ENCODE data around the gene ZDHHC21. TPM values are rescaled to one million over a fixed set of nuclear protein-coding genes. Genes with fewer than 3 reads are reported as not detected.

The ZDHHC21 gene, protein sequence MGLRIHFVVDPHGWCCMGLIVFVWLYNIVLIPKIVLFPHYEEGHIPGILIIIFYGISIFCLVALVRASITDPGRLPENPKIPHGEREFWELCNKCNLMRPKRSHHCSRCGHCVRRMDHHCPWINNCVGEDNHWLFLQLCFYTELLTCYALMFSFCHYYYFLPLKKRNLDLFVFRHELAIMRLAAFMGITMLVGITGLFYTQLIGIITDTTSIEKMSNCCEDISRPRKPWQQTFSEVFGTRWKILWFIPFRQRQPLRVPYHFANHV
- total RNA-seq, result 8.3 TPM
- long read RNA-seq, partial matches to known transcripts, result 3 of 10 reads
- long read RNA-seq, other reads (novel, unspliced or antisense), result 7 of 10 reads

- DNase-seq (ENCODE audit: low spot score), result peak; percentile 90
Measured at GRCh38 chr9:14693251-14693861, at the start of gene ZDHHC21. Gene ZDHHC21 (minus strand): TSS chr9:14693432. CDS start chr9:14674340, 19,092 bp downstream.

DNA sequence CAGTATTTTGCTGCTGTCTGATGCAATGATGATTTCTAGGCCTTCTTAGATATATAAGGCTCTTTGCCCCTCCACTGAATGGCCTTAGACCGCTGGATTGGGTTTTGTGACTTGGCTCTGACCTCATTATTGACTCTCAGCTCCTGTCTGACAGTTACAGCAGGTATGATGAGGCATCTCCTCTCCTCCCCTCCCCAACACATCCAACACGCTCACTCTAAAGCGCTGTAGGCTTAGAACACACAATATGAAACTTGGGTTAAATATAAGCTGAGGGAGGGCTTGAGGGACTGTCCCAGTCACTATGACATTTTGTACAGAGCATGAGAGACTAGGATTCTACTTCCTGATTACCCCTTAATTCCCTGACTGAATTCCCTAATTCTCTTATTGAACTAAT is 48.1 kb upstream of the ZDHHC21 start:
- no peak for DNase-seq (ENCODE audit: low spot score)

DNA sequence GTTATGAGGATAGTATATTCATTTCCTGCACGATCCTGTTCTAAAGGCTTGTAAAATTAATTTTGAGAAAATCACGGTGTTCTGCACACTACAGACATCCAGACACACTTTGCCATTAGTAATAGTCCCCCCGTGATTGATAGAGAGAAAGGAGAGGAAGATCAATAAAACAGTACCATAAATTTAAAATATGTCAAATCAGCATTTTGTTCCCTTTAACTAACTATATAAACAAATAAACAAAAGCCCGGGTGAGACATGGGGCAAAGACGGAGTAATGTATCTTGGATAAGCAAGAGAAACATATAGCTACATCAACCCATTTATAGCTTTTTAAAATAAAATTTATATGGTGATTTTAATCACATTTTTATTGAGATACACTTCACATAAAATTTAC is 39.9 kb upstream of the ZDHHC21 start:
- DNase-seq (ENCODE audit: low spot score), result no peak

DNA sequence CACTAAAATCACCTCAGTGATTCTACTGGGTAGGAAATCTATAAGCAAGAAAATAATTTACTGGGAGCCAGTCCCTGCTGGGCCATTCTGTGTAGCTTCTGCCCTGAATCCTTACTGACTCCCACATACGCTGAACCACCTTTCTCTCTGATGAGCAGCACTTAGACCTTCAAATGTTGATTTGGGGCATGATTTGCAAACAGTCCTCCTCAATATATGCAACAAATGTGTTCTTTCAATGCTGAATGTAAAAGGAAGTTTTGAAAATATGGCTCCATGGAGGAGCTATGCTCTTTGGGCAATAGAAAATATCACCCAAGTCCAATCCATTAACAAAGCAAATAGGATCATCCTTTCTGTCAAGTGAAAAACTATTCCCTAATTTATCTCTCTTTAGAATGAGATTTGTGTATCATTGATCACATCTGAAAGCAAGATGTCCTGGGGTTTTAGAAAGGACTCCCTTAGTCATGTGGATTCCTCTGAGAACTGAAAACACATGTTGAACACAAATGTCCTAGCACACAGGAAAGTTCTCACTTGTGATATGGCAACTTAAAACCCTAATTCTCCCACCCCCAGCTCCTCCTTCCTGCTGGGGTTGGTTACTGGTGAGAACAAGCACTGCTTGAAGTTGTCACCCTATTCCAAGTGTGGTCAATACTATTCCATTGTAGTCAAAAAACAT is 38.2 kb upstream of the ZDHHC21 start:
- no peak for DNase-seq (ENCODE audit: low spot score)

GRCh38 chr9:14730461-14730898 is 37.2 kb upstream of the ZDHHC21 start:
- no peak for DNase-seq (ENCODE audit: low spot score)

- DNase-seq (ENCODE audit: low spot score), result no peak
Measured at GRCh38 chr9:14723301-14723700, 30.1 kb upstream of the ZDHHC21 start.

DNA sequence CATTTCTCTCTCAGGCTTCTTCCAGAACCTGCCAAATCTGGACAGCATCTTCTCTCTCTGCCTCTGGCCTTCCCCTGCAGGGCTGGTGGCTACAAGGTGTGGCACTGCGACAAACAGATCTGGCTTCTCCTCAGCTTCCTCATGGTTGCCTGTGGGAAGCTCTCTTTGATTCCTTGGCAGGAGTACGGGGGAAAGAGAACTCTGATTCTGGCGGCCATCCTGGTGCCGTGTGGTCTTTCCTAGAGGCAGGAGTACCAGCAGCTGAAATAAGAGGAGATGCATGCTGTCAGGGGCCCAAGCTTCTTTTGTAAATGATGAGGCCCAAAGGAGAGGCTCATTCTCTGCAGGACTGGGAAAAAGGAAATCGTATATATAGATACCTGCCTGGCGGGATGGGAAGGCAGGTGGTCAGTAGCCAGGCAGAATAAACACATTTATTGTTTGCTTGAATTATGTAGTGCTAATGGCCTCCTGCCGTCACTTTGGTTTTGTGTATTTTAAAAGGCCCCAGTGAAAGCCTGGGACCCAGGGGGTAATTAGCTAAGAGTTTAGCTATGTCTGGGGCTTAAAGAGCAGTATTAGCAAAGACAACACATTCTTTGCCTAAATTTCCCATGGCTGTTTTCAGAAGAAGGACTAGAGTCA is 29.3 kb upstream of the ZDHHC21 start, which contains the start of gene CER1:
Gene CER1 (minus strand): TSS at position 343 of the 645 bp plus-strand sequence. CDS start 61 bp downstream, at position 282.
- DNase-seq (ENCODE audit: low spot score), result no peak

- DNase-seq (ENCODE audit: low spot score), result no peak
Measured at GRCh38 chr9:14719231-14719923, 26.1 kb upstream of the ZDHHC21 start.

DNA sequence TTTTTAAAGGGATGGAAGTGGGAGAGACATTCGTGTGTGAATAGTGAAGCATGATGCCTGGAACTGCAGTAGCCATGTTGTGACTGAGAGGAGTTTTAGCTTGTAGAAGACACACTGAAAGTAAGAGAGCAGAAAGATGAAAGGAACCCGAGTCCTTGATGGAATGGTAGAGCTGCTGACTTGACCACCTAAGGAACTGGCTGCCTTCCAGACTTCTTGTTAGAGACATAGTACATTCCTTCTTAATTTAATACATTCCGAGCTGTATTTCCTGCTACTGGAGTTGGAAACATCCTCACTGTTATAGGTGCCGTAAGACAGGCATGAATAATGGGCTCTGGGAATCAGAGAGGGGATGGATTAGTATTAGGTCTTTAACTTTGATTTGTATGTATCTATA is 21.9 kb upstream of the ZDHHC21 start:
- no peak for DNase-seq (ENCODE audit: low spot score)

DNA sequence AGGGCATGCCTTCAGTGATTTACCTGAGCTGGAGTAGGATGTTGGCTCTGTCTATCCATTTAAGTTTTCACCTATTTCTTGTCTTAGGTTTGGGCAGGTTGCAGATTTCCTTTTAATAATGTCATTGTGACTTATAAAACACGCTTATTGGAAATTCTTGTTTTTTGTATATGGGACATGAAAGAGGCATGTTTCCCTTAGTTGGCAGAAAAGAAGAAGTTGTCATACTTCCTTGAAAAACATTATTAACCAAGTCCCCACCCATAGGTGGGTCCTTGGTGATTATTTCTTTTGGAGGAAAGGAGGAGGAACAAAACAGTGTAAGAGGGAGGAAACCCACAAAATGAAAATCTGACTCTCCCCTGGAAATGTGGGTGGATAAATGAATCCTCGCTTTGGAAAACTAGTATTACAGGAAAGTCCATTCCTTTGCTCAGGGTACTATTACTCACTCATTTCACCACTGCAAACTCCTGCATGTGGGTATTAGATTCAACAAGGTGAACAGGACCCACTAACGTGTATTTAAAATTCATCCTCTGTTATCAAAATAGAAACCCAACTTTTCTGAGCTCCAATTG is 20.0 kb upstream of the ZDHHC21 start:
- DNase-seq (ENCODE audit: low spot score), result no peak

DNA sequence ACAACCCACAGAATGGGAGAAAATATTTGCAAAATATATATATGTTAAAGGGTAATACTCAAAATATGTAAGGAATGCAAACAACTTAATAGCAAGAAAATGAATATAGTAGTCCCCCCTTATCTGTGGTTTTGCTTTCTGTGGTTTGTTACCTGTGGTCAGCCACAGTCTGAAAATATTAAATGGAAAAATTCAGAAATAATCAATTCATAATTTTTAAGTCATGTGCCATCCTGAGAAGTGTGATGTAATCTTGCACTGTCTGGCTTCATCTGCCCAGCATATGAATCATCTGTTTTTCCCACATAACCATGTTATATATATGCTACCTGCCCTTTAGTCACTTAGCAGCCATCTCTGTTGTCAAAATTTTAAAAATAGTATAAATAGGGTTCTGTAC is 17.6 kb upstream of the ZDHHC21 start:
- no peak for DNase-seq (ENCODE audit: low spot score)

DNA sequence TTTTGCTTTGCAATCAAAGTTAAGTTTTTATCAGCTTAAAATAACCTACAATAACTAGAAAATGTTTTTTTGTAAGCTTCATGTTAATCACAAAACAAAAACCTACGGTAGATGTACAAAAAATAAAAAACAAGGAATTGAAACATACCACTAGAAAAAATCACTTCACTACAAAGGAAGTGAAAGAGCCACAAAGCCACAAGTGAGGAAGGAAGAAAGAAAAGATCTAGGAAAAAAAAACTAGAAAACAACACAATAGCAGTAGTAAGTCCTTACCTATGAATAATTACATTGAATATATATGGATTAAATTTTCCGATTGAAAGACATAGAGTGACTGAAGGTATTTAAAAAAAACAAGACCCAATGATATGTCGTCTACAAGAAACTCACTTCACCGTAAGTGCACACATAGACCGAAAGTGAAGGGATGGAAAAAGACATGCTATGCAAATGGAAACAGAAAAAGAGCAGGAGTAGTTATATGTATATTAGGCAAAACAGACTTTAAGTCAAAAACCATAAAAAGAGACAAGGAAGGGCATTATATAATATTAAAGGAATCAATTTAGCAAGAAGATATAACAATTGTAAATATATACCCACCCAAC is 13.4 kb upstream of the ZDHHC21 start:
- no peak for DNase-seq (ENCODE audit: low spot score)

GRCh38 chr9:14705079-14705478 is 11.8 kb upstream of the ZDHHC21 start:
- DNase-seq (ENCODE audit: low spot score), result no peak

DNA sequence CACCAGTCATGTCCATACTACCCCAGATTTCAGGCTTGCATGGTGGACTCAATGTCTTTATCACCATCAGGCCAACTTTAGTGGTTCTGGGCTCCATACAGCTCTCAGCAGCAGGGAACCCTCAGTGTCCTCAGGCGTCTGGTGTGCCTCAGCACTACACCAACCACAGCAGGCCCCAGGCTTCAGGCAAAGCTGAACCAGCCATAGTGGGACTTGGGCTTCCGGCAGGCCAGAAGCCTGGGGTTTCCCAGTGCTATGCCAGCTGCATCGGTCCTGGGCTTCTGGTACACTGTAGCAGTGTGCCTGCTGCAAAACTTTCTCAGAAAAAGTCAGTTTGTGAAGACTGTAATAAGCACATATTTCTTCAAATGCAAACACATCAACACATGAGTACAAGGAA is 11.0 kb upstream of the ZDHHC21 start:
- no peak for DNase-seq (ENCODE audit: low spot score)

DNA sequence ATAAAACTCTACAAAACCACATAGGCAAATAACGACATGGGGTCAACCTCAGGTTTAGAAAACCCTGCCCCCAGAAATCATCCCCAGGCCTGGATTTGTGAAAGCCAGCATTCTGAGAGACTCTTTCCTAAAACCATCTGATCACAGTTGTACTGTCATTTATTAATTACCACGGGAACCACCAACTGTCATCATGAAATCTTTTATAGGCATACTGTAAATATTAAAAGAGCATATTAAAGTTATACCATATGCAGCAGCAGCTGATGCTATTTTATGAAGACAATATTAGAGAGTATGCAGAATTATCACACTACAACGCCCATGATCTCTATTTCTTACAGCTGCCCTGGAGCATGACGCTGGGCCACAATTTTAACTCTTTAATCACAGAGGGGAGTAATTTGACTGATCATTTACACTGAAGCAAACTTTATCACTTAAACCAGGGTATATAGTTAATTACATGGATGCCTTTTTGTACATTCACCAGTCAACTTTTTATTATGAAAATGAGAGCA is 9.0 kb upstream of the ZDHHC21 start:
- no peak for DNase-seq (ENCODE audit: low spot score)

DNA sequence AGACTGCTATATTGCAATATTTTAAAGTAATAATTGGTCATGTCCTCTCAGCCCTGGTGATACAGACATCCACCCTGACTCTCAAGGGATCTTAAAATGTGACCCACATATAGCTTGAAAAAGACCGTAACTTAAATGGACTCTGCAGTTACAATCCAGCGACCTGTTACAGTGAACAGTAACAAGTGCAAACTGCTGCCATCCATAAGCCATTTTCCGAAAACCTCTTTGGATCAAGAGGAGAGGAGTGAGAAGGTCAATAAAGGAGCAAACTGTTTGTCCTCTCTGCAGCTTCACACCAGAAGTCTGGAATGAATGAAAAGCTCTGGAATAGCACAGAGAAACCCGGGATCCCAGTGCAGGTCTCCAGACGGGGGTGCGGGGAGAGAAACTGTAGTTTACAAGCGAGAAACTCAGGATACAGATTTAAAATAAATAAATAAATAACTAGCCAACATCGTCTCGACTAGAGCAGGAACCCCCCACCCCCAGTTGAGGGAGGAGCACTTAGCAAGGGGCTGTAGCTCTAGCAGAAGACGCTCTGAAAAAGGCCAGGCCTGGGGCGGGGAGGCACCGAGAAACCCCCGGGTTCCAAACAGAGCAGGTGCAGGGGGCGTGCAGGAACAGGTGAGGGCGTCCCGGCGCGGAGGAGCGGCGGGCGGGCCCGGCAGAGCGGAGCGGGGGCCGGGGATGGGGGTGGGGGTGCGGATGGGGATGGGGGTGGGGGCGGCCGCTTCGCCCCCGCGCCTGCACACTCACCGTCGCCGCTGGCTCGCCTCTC is 572 bp downstream of the ZDHHC21 start:
- no peak for DNase-seq (ENCODE audit: low spot score)

DNA sequence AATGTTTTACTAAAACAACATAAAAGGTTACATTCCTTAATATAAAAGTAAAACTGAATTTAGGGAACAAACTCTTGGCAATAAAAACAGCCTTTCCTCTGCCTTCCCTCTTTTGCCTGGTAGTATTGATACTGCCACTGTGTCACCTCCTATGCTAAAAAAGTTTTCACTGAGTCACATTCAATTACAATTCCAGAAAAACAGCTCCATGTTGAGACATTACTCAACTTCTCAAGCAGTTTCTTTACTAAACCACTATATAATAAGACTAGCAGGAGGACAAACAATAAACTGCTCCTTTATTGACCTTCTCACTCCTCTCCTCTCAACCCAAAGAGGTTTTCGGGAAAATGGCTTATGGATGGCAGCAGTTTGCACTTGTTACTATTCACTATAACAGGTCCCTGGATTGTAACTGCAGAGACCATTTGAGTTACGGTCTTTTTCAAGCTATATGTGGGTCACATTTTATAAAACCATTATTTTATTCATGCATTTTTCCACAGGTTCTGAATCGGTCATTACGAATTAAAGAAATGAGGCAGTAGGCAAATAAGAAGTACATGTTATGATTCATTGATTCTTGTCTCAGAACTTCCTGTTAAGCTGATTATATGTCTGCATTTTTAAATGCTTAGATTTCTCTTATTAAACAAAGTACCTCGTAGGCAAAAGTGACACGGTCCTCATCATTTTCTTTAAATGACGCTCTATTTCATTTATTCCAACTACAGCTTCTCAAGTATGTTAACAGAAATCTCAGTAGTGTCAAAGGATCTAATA is 2.1 kb downstream of the ZDHHC21 start:
- no peak for DNase-seq (ENCODE audit: low spot score)

DNA sequence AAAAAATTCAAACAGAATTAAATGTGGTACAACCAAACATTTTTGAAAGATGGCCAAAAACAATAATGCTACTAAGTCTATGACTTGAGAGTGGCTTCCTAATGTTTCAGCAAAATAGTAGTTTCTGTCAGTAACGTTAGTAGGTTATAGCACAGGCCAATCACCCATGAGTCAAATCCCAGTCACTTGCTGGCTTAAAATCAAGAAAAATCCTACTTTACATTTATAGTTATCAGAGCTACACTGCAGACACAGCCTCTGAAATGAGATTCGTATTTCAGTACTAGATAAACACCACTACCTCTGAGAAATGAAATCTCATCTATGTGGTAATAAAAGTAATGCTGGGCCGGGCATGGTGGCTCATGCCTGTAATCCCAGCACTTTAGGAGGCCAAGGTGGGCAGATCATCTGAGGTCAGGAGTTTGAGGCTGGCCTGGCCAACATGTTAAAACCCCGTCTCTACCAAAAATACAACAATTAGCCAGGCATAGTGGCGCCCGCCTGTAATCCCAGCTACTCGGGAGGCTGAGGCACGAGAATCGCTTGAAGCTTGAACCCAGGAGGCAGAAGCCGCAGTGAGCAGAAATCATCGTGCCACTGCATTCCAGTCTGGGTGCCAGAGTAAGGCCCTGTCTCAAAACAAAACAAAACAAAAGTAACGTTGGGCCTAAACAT is 6.1 kb downstream of the ZDHHC21 start:
- no peak for DNase-seq (ENCODE audit: low spot score)

Data from mesenteric fat pad (tissue), 1 donor.